Measurements from ENCODE around the gene ANKRD1. TPM values are rescaled to one million over a fixed set of nuclear protein-coding genes. Genes with fewer than 3 reads are reported as not detected.

Gene ANKRD1
- total RNA-seq, 4 donors from 2014 or later = not detected

DNA sequence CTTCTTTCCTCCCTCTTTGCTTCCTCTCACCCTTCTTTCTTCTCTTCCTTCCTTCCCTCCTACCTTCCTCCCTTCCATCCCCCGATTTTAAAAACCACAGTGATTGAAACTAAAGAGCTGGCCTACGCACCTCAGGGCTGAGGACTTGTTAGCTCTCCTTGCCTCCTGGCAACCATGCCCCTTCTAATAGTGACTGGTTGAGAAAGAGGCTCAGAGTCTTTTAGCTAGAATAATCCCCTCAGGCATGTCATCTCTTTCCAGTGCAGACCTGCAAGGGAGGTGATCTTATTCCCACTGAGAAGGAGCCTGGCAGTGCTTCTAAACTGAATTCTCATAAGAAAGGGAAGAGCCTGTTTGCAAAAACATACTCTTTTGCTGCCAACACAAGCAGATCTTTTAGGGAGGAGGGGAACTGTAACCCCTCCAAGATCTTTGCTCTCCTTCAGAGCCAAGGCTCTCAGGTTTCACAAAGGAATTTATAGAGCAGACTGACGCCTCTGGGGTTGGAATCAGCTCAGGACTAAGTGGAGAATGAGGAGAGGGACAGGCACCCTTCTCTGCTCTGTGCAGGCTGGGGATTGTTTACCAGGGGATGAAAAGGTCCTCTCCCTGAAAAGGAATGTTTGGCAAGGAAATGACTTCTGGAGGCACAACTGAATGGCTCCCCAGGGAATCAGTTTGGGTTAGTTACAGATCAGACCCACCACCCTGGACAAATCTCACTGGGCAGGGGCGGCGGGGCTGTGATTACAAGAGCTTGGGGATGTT is 9.4 kb upstream of the ANKRD1 start:
- no peak for DNase-seq
- Histone ChIP-seq H3K27me3 (no peaks in the 10 kb centered on the region), H3K4me1 (no peaks in the 10 kb centered on the region), H3K36me3 (no peaks in the 10 kb centered on the region), H3K9me3 (no peaks in the 10 kb centered on the region), H3K4me3 (no peak overlapping the region), H3K27ac (peak overlapping the region in 1 of 4 donors; percentile 22)
- no peak for TF ChIP-seq POLR2A (IDR thresholded peaks at IDR 0.05)
- TF ChIP-seq, protein P1, sequence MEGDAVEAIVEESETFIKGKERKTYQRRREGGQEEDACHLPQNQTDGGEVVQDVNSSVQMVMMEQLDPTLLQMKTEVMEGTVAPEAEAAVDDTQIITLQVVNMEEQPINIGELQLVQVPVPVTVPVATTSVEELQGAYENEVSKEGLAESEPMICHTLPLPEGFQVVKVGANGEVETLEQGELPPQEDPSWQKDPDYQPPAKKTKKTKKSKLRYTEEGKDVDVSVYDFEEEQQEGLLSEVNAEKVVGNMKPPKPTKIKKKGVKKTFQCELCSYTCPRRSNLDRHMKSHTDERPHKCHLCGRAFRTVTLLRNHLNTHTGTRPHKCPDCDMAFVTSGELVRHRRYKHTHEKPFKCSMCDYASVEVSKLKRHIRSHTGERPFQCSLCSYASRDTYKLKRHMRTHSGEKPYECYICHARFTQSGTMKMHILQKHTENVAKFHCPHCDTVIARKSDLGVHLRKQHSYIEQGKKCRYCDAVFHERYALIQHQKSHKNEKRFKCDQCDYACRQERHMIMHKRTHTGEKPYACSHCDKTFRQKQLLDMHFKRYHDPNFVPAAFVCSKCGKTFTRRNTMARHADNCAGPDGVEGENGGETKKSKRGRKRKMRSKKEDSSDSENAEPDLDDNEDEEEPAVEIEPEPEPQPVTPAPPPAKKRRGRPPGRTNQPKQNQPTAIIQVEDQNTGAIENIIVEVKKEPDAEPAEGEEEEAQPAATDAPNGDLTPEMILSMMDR (IDR thresholded peaks at IDR 0.05) = no peak

DNA sequence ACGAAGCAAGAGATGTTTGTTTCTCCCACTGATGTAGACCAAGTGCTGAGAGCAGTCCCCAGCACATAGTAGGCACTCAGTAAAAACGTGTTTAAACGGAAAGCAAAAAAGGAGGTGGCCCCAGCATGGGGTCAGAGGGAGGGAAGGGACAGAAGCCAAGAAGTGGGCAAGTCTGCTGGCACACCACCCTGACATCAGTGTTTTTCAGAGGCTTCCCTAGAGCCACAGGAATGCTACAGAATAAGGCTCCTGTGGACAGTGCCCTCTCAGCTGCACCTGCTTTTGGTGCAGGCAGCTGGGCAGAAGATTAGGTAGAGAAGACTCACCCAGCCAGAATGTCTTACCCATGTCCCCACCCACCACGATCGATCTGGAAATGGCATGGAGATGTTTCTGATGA is 8.3 kb upstream of the ANKRD1 start:
- H3K36me3 ChIP-seq = no peaks in the 10 kb centered on the region
- H3K27ac ChIP-seq = no peak overlapping the region
- H3K27me3 ChIP-seq = no peaks in the 10 kb centered on the region
- TF ChIP-seq, protein P1 (IDR thresholded peaks at IDR 0.05) = no peak
- TF ChIP-seq POLR2A (IDR thresholded peaks at IDR 0.05) = no peak
- H3K9me3 ChIP-seq = no peaks in the 10 kb centered on the region
- no peak overlapping the region for H3K4me3 ChIP-seq
- DNase-seq = no peak
- H3K4me1 ChIP-seq = no peaks in the 10 kb centered on the region

DNA sequence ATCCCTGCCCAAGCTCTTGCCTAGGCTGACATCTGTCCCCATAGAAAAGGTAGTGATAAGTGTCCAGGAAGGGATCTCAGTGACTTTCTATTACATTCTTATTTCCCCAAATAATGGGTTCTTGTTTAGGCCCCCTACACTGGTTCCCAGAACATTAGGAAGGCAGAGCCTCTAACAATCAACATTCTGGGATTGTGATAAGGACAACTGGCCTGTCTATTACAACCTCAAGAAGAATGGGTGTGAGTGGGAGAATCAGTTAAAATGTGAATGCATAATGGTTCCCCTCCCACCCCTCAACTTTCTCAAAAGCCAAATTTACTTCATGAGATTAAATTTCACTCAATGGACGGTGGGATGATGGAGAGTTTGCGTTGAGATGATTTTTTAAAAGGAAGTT is 6.4 kb upstream of the ANKRD1 start:
- Histone ChIP-seq H3K27ac (no peak overlapping the region), H3K9me3 (no peaks in the 10 kb centered on the region), H3K36me3 (no peaks in the 10 kb centered on the region), H3K27me3 (no peaks in the 10 kb centered on the region), H3K4me3 (no peak overlapping the region), H3K4me1 (no peaks in the 10 kb centered on the region)
- no peak for DNase-seq
- TF ChIP-seq, protein P1 (IDR thresholded peaks at IDR 0.05) = no peak
- no peak for TF ChIP-seq POLR2A (IDR thresholded peaks at IDR 0.05)

DNA sequence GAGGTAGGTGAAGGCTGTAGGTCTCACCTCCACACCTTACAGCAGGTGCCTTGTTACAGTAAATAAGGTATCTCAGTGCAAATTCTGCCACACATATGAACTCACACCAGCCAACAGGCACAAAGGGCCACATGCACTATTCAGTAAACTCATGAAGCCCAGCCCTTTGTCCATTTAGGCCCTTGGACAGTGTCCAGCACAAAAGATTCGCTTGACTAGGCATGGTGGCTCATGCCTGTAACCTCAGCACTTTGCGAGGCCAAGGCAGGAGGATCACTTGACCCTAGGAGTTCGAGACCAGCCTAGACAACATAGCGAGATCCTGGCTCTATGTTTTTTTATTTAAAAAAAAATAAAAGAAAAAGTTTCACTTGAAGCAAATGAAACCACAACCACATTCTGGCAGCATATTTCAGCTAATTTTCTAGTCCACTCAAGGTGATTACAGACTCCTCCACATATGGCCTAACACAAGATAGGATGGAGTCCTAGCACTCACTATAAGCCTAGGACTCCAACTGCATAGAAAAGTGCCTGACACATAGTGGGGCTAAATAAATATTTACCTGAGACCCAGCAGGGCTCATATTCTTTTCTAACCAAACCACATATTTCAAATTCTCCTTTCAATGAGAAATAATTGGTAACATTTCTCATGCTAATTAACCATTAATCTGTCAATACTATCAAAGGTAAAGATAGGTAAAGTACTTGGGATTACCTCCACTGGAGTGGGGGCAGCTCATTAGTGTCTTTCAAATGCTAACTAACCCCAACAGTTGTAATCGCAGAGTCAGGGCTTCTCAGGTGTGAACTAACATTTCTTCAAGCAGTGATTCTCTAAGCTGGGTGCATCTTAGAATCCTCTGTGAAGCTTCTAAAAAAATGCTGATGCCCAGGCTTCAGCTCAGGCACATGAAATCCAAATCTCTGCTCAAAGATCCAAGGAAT is 4.5 kb upstream of the ANKRD1 start:
- no peaks in the 10 kb centered on the region for H3K9me3 ChIP-seq
- DNase-seq = no peak
- no peak overlapping the region for H3K4me3 ChIP-seq
- H3K4me1 ChIP-seq = no peaks in the 10 kb centered on the region
- H3K36me3 ChIP-seq = no peaks in the 10 kb centered on the region
- H3K27ac ChIP-seq = no peak overlapping the region
- no peak for TF ChIP-seq POLR2A (IDR thresholded peaks at IDR 0.05)
- TF ChIP-seq, protein P1 (IDR thresholded peaks at IDR 0.05) = no peak
- H3K27me3 ChIP-seq = no peaks in the 10 kb centered on the region

DNA sequence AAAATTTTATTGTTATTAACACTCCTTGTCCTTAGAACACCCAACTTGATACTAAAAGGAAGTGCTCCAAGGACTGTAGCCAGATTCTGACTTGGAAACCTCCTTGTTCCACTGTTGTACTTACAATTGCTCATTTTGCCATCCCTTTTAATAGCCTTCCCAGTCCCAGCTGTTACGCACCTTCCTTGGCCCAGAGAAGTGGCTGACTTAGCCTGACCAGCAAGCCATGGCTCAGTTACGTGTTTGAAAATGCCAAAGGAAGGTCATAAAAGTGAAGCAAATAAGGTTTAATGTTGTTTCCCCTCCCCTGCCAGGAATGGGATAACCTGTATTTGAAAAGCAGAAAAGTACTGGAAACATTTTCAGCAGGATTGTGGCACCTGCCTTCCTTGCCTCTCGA is 3.7 kb upstream of the ANKRD1 start:
- no peaks in the 10 kb centered on the region for H3K4me1 ChIP-seq
- no peaks in the 10 kb centered on the region for H3K36me3 ChIP-seq
- H3K9me3 ChIP-seq = no peaks in the 10 kb centered on the region
- no peak for DNase-seq
- H3K27ac ChIP-seq = no peak overlapping the region
- H3K4me3 ChIP-seq = no peak overlapping the region
- TF ChIP-seq POLR2A (IDR thresholded peaks at IDR 0.05) = no peak
- TF ChIP-seq, protein P1 (IDR thresholded peaks at IDR 0.05) = no peak
- no peaks in the 10 kb centered on the region for H3K27me3 ChIP-seq

Data from Peyer's patch (tissue), 4 donors.